Measurements from ENCODE around the gene ANK3. TPM values are rescaled to one million over a fixed set of nuclear protein-coding genes. Genes with fewer than 3 reads are reported as not detected.

The ANK3 gene
- total RNA-seq, 1 experiment from 2014 or later: 6.7 TPM

- TF ChIP-seq CTCF (IDR thresholded peaks at IDR 0.05; ENCODE audit: unreplicated experiment): no peak
- intact Hi-C loops (cut with micrococcal nuclease): no loop called here
- no peak for DNase-seq (ENCODE audit: unreplicated experiment)
- Mint-ChIP-seq H3K4me1 (ENCODE audit: insufficient read depth, unreplicated experiment) (peaks cover 41% of the 10 kb centered on the region), H3K9me3 (ENCODE audit: unreplicated experiment) (no peaks in the 10 kb centered on the region), H3K4me3 (ENCODE audit: unreplicated experiment) (no peak overlapping the region), H3K36me3 (ENCODE audit: insufficient read depth, unreplicated experiment) (peaks cover 2% of the 10 kb centered on the region), H3K27ac (ENCODE audit: low read depth, unreplicated experiment) (no peak overlapping the region), H3K27me3 (ENCODE audit: insufficient read depth, unreplicated experiment) (no peaks in the 10 kb centered on the region)
- ChIA-PET CTCF (no interaction called here), POLR2A (no interaction called here)
- no TSS peak for BruUV-seq (replicated peaks)
These were observed 29.6 kb upstream of the ANK3 start for GRCh38 chr10:60419249-60419648.

GRCh38 chr10:60417901-60418300 lies 28.2 kb upstream of the ANK3 start:
- no peaks in the 10 kb centered on the region for H3K27me3 Mint-ChIP-seq (ENCODE audit: insufficient read depth, unreplicated experiment)
- no peaks in the 10 kb centered on the region for H3K9me3 Mint-ChIP-seq (ENCODE audit: unreplicated experiment)
- H3K36me3 Mint-ChIP-seq (ENCODE audit: insufficient read depth, unreplicated experiment): peaks cover 5% of the 10 kb centered on the region
- POLR2A ChIA-PET: interaction anchor here (1.0 to 2.0 kb wide), 2 partner anchors 8 to 10 kb away, joined by 3 to 9 read pairs; no protein-coding TSS in a partner anchor
- intact Hi-C loops (cut with micrococcal nuclease): loop anchor here (1.0 kb wide), 1 partner anchor 8 kb away; no protein-coding TSS in a partner anchor
- H3K27ac Mint-ChIP-seq (ENCODE audit: low read depth, unreplicated experiment): no peak overlapping the region
- CTCF ChIA-PET: no interaction called here
- no peak overlapping the region for H3K4me3 Mint-ChIP-seq (ENCODE audit: unreplicated experiment)
- no peak for TF ChIP-seq CTCF (IDR thresholded peaks at IDR 0.05; ENCODE audit: unreplicated experiment)
- peaks cover 44% of the 10 kb centered on the region for H3K4me1 Mint-ChIP-seq (ENCODE audit: insufficient read depth, unreplicated experiment)
- peak; percentile 49 for DNase-seq (ENCODE audit: unreplicated experiment)
- BruUV-seq (replicated peaks): no TSS peak

- Mint-ChIP-seq H3K9me3 (ENCODE audit: unreplicated experiment) (no peaks in the 10 kb centered on the region), H3K4me3 (ENCODE audit: unreplicated experiment) (no peak overlapping the region), H3K36me3 (ENCODE audit: insufficient read depth, unreplicated experiment) (peaks cover 5% of the 10 kb centered on the region), H3K27me3 (ENCODE audit: insufficient read depth, unreplicated experiment) (no peaks in the 10 kb centered on the region), H3K4me1 (ENCODE audit: insufficient read depth, unreplicated experiment) (peaks cover 44% of the 10 kb centered on the region), H3K27ac (ENCODE audit: low read depth, unreplicated experiment) (no peak overlapping the region)
- POLR2A ChIA-PET: interaction anchor here (1.0 to 2.0 kb wide), 3 partner anchors 9 to 18 kb away, joined by 3 to 9 read pairs (median 6); no protein-coding TSS in a partner anchor
- CTCF ChIA-PET: interaction anchor here (0.7 to 1.3 kb wide), 3 partner anchors 33 to 127 kb away, joined by 3 to 5 read pairs (median 4); no protein-coding TSS in a partner anchor
- TF ChIP-seq CTCF (IDR thresholded peaks at IDR 0.05; ENCODE audit: unreplicated experiment): no peak
- intact Hi-C loops (cut with micrococcal nuclease): loop anchor here (1.0 kb wide), 1 partner anchor 9 kb away; no protein-coding TSS in a partner anchor
- no peak for DNase-seq (ENCODE audit: unreplicated experiment)
- BruUV-seq (replicated peaks): no TSS peak
These were observed 27.3 kb upstream of the ANK3 start for GRCh38 chr10:60417024-60417423.

- no TSS peak for BruUV-seq (replicated peaks)
- Mint-ChIP-seq H3K27me3 (ENCODE audit: insufficient read depth, unreplicated experiment) (no peaks in the 10 kb centered on the region), H3K4me1 (ENCODE audit: insufficient read depth, unreplicated experiment) (peaks cover 37% of the 10 kb centered on the region), H3K36me3 (ENCODE audit: insufficient read depth, unreplicated experiment) (peaks cover 5% of the 10 kb centered on the region), H3K4me3 (ENCODE audit: unreplicated experiment) (peak overlapping the region; percentile 7), H3K27ac (ENCODE audit: low read depth, unreplicated experiment) (peak overlapping the region; percentile 22), H3K9me3 (ENCODE audit: unreplicated experiment) (no peaks in the 10 kb centered on the region)
- intact Hi-C loops (cut with micrococcal nuclease): loop anchor here (2.0 kb wide), 1 partner anchor 30 kb away; no protein-coding TSS in a partner anchor
- POLR2A ChIA-PET: interaction anchor here (0.8 to 1.7 kb wide), 2 partner anchors 11 to 79 kb away, joined by 3 to 10 read pairs; no protein-coding TSS in a partner anchor
- TF ChIP-seq CTCF (IDR thresholded peaks at IDR 0.05; ENCODE audit: unreplicated experiment): no peak
- CTCF ChIA-PET: interaction anchor here (0.6 to 0.9 kb wide), 5 partner anchors 8 to 111 kb away, joined by 3 read pairs; no protein-coding TSS in a partner anchor
- peak; percentile 68 for DNase-seq (ENCODE audit: unreplicated experiment)
These were observed 25.4 kb upstream of the ANK3 start for GRCh38 chr10:60414877-60415585.

Data from MCF 10A (cell line).